GM18858 (cell line): Measurements from ENCODE around the gene ST3GAL6.

Experiments
- ATAC-seq: cut with Tn5 transposase; IDR thresholded peaks from one replicate; pipeline ENCODE4 v1.9.1; 2021; ENCODE audit not compliant: unreplicated experiment

ST3GAL6 gene

DNA sequence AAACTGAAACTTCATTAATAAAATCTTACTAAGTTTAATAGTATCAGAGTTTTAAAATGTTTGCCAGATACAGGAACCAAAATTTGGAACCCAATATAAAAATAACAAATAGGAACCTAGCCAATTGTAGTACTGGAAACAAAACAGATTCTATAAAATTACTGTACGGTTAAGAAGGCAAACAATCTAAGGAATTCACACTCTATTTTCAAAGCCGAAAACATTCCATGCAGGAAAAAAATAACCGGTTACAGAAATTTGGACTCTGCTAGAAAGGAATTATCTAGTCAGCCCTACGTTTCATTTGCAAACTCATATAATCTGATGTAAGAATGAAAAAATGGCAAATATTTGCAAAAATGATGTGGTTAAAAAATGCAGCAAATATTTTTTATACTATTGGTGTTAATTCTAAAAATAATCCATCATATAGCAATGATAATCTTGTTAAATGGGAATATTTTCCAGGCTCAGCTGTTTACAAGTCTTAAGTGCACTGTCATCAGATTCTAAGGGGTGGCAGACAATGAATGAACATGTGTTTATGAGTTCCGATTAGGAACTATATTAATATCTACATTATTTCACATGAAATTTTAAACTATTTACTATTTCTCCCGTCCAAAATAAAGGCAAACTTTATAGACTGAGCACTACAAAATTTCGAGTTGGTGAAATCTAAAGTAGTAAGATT lies 80.3 kb downstream of the ST3GAL6 start:
- no peak for ATAC-seq
